ENCODE data around the gene CAPS.

DNA sequence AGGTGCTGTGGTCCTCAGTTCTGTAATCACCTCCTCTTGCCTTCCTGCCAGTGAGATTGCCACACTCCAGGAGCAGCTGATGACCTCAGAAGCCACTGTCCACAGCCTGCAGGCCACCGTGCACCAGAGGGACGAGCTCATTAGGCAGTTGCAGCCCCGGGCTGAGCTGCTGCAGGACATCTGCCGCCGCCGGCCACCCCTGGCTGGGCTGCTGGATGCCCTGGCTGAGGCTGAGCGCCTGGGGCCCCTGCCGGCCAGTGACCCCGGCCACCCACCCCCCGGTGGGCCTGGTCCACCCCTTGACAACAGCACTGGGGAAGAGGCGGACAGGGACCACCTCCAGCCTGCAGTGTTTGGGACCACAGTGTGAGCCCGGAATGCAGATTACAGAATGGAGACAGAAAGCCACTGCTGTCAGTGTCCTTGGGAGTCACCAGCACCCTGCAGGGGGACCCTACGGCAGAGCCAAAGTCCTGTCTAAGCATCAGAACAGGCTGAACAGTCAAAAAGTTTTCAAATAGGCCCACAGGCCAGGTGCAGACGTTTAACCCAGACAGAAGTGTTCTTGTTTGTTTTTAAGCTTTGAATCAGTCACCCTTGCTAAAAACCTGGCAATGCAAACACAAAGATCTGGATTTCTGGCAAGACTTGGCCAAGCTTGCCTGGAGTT is 5.1 kb upstream of the CAPS start:
- TF ChIP-seq, protein P1, sequence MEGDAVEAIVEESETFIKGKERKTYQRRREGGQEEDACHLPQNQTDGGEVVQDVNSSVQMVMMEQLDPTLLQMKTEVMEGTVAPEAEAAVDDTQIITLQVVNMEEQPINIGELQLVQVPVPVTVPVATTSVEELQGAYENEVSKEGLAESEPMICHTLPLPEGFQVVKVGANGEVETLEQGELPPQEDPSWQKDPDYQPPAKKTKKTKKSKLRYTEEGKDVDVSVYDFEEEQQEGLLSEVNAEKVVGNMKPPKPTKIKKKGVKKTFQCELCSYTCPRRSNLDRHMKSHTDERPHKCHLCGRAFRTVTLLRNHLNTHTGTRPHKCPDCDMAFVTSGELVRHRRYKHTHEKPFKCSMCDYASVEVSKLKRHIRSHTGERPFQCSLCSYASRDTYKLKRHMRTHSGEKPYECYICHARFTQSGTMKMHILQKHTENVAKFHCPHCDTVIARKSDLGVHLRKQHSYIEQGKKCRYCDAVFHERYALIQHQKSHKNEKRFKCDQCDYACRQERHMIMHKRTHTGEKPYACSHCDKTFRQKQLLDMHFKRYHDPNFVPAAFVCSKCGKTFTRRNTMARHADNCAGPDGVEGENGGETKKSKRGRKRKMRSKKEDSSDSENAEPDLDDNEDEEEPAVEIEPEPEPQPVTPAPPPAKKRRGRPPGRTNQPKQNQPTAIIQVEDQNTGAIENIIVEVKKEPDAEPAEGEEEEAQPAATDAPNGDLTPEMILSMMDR (IDR thresholded peaks at IDR 0.05; ENCODE audit: low read depth, low read length): no peak
- no peak for TF ChIP-seq EZH2phosphoT487 (IDR thresholded peaks at IDR 0.05; ENCODE audit: low read depth)
